SK-N-MC (cell line): ENCODE data around the gene TBX21.

Source experiments
- EZH2 ChIP-seq: fragments of 200-600 bp; sonication (generic); IDR thresholded peaks from one replicate; pipeline ENCODE4 v1.6.1; 2017; ENCODE audit warnings: antibody characterized with exemption
- FOXP2 ChIP-seq: optimal IDR thresholded peaks from 2 replicates; pipeline ENCODE3; 2011; ENCODE audit warnings: mild to moderate bottlenecking, moderate library complexity; ENCODE audit not compliant: insufficient read depth; ENCODE audit errors: extremely low read length, control extremely low read depth
- POLR2AphosphoS5 ChIP-seq: IDR thresholded peaks from 2 replicates; pipeline ENCODE4 v1.6.1; 2012; ENCODE audit warnings: mild to moderate bottlenecking, low read depth, low read length, borderline replicate concordance

DNA sequence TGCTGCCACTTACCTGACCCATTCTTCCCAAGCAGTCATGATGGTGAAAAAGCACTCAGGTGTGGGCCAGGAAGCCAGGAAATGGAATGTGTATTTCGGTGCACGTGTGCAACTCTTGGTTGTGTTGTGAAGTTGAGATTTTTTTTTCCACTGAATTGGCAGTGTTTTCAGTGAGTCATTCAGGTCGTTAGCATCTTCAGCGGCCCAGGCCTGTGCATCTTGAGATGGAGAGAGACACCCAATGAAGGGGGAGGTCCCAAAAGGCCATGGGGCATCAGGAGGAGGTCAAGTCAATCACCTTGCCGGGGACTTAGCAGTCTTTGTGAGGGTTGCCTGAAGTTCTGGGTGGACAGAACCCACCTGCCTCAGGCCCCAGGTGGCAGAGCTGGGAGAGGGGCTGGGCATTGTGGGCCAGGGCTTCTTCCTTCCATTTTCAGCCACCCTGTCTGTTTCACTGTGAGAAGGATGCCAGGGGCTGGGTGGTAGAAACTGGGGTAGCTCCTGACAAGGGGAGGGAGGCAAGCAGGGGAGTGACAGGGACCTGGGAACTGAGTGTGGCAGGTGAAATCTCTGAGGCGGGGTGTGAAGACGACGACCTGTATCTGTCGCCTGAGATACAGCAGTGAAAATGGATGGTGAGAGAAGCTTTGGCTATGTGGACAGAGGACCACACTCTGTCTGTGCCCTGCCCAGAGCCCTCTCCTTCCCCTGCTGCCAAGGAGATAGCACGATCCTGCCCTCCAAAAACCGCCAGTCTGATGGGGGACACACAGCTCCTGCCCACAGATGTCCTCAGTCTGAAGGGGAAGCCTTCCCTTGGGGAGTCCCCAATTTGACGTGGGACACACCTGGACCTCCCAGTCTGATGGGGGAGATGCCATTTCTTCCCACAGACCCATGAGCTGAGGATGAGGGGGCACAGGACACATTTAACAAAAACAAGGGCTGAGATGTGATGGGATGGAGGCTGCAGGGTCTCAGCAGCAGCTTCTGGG is 27.2 kb upstream of the TBX21 start:
- TF ChIP-seq EZH2 (no peak), POLR2AphosphoS5 (no peak), FOXP2 (no peak)
